Stomach smooth muscle (tissue), 2 donors: ENCODE measurements around the gene PACSIN2.

Experiments
- H3K27ac ChIP-seq: one replicate; pipeline ENCODE4 v1.7.0; 2013; ENCODE audit warnings: mild to moderate bottlenecking, low read length, inconsistent platforms
- H3K27me3 ChIP-seq, 2 donors: one replicate each; pipeline ENCODE4 v1.7.0; 2013; ENCODE audit warnings: low read length in 2 of 2; ENCODE audit not compliant: insufficient read depth in 2 of 2, control insufficient read depth in 1 of 2
- H3K36me3 ChIP-seq, 2 donors: one replicate each; pipeline ENCODE4 v1.7.0; 2013; ENCODE audit warnings: low read length in 2 of 2; ENCODE audit not compliant: control insufficient read depth in 2 of 2, insufficient read depth in 2 of 2
- H3K4me1 ChIP-seq: one replicate; pipeline ENCODE4 v1.7.0; 2013; ENCODE audit warnings: low read length; ENCODE audit not compliant: control insufficient read depth, insufficient read depth
- H3K4me3 ChIP-seq, 2 donors: one replicate each; pipeline ENCODE4 v1.7.0; 2013; ENCODE audit warnings: low read length in 2 of 2
- H3K9ac ChIP-seq, 2 donors: one replicate each; pipeline ENCODE4 v1.7.0; 2013; ENCODE audit warnings: low read length in 2 of 2, mild to moderate bottlenecking in 1 of 2
- H3K9me3 ChIP-seq, 2 donors: one replicate each; pipeline ENCODE4 v1.7.0; 2013; ENCODE audit warnings: low read length in 2 of 2; ENCODE audit not compliant: control insufficient read depth in 2 of 2
- donor health status: healthy.
- donor health status: Pancreatic carcinoma.

Gene PACSIN2

GRCh38 chr22:42992092-42992491 lies 22.9 kb downstream of the PACSIN2 start:
- H3K27ac ChIP-seq, result no peak overlapping the region
- H3K4me3 ChIP-seq, result peak overlapping the region in 1 of 2 donors; percentile 17
- H3K9ac ChIP-seq, result no peak overlapping the region
- no peaks in the 10 kb centered on the region for H3K36me3 ChIP-seq
- H3K9me3 ChIP-seq, result no peaks in the 10 kb centered on the region
- no peaks in the 10 kb centered on the region for H3K27me3 ChIP-seq
- peaks cover 52% of the 10 kb centered on the region for H3K4me1 ChIP-seq

GRCh38 chr22:42991010-42991651 lies 23.8 kb downstream of the PACSIN2 start:
- no peak overlapping the region for H3K4me3 ChIP-seq
- no peak overlapping the region for H3K9ac ChIP-seq
- H3K36me3 ChIP-seq, result no peaks in the 10 kb centered on the region
- H3K27me3 ChIP-seq, result no peaks in the 10 kb centered on the region
- H3K4me1 ChIP-seq, result peaks cover 49% of the 10 kb centered on the region
- H3K27ac ChIP-seq, result peak overlapping the region; percentile 46
- no peaks in the 10 kb centered on the region for H3K9me3 ChIP-seq

- H3K4me1 ChIP-seq, result peaks cover 43% of the 10 kb centered on the region
- H3K27ac ChIP-seq, result no peak overlapping the region
- no peaks in the 10 kb centered on the region for H3K9me3 ChIP-seq
- H3K36me3 ChIP-seq, result no peaks in the 10 kb centered on the region
- H3K9ac ChIP-seq, result no peak overlapping the region
- H3K27me3 ChIP-seq, result no peaks in the 10 kb centered on the region
- peak overlapping the region in 1 of 2 donors; percentile 8 for H3K4me3 ChIP-seq
Measured at GRCh38 chr22:42990131-42990838, 24.7 kb downstream of the PACSIN2 start.

- H3K4me1 ChIP-seq, result peaks cover 24% of the 10 kb centered on the region
- H3K9me3 ChIP-seq, result no peaks in the 10 kb centered on the region
- H3K4me3 ChIP-seq, result no peak overlapping the region
- no peaks in the 10 kb centered on the region for H3K27me3 ChIP-seq
- no peak overlapping the region for H3K9ac ChIP-seq
- H3K27ac ChIP-seq, result no peak overlapping the region
- no peaks in the 10 kb centered on the region for H3K36me3 ChIP-seq
Measured at GRCh38 chr22:42986115-42986514, 28.8 kb downstream of the PACSIN2 start.

GRCh38 chr22:42985531-42985905 lies 29.4 kb downstream of the PACSIN2 start:
- no peaks in the 10 kb centered on the region for H3K9me3 ChIP-seq
- no peaks in the 10 kb centered on the region for H3K36me3 ChIP-seq
- H3K4me1 ChIP-seq, result peaks cover 19% of the 10 kb centered on the region
- no peak overlapping the region for H3K4me3 ChIP-seq
- no peak overlapping the region for H3K27ac ChIP-seq
- H3K9ac ChIP-seq, result no peak overlapping the region
- H3K27me3 ChIP-seq, result no peaks in the 10 kb centered on the region

- no peaks in the 10 kb centered on the region for H3K9me3 ChIP-seq
- no peak overlapping the region for H3K4me3 ChIP-seq
- H3K4me1 ChIP-seq, result peaks cover 14% of the 10 kb centered on the region
- no peak overlapping the region for H3K9ac ChIP-seq
- no peak overlapping the region for H3K27ac ChIP-seq
- H3K27me3 ChIP-seq, result no peaks in the 10 kb centered on the region
- H3K36me3 ChIP-seq, result no peaks in the 10 kb centered on the region
Measured at GRCh38 chr22:42984814-42985530, 30.0 kb downstream of the PACSIN2 start.

GRCh38 chr22:42984397-42984796 lies 30.6 kb downstream of the PACSIN2 start:
- H3K9me3 ChIP-seq, result no peaks in the 10 kb centered on the region
- H3K27me3 ChIP-seq, result no peaks in the 10 kb centered on the region
- H3K4me1 ChIP-seq, result peaks cover 18% of the 10 kb centered on the region
- no peaks in the 10 kb centered on the region for H3K36me3 ChIP-seq
- H3K9ac ChIP-seq, result no peak overlapping the region
- H3K27ac ChIP-seq, result no peak overlapping the region
- H3K4me3 ChIP-seq, result no peak overlapping the region

GRCh38 chr22:42983470-42983869 lies 31.5 kb downstream of the PACSIN2 start:
- Histone ChIP-seq H3K9me3 (no peaks in the 10 kb centered on the region), H3K27ac (no peak overlapping the region), H3K4me1 (peaks cover 23% of the 10 kb centered on the region), H3K27me3 (no peaks in the 10 kb centered on the region), H3K36me3 (no peaks in the 10 kb centered on the region), H3K9ac (no peak overlapping the region), H3K4me3 (no peak overlapping the region)

GRCh38 chr22:42979606-42980005 lies 35.3 kb downstream of the PACSIN2 start:
- Histone ChIP-seq H3K9ac (no peak overlapping the region), H3K27ac (no peak overlapping the region), H3K4me1 (peaks cover 31% of the 10 kb centered on the region), H3K27me3 (no peaks in the 10 kb centered on the region), H3K9me3 (no peaks in the 10 kb centered on the region), H3K4me3 (no peak overlapping the region), H3K36me3 (no peaks in the 10 kb centered on the region)

- no peaks in the 10 kb centered on the region for H3K9me3 ChIP-seq
- no peaks in the 10 kb centered on the region for H3K36me3 ChIP-seq
- H3K4me3 ChIP-seq, result peak overlapping the region in 1 of 2 donors; percentile 29
- H3K27ac ChIP-seq, result peak overlapping the region; percentile 53
- no peaks in the 10 kb centered on the region for H3K27me3 ChIP-seq
- H3K9ac ChIP-seq, result no peak overlapping the region
- peaks cover 37% of the 10 kb centered on the region for H3K4me1 ChIP-seq
Measured at GRCh38 chr22:42978453-42979103, 36.4 kb downstream of the PACSIN2 start.
